Liver (tissue), 9 donors: Measurements from ENCODE around the gene LGALS9. TPM values are rescaled to one million over a fixed set of nuclear protein-coding genes. Genes with fewer than 3 reads are reported as not detected.
"Not testable (repeated sequence)": the region's sequence is repeated elsewhere in the genome, so short reads cannot be mapped to it uniquely, and the experiment has no call there.

Source experiments
- DNase-seq: peaks from one replicate; pipeline ENCODE4 v3.0.0-alpha.2; 2017; ENCODE audit warnings: low spot score
- H3K27ac ChIP-seq, 2 donors: one replicate each; pipeline ENCODE4 v1.7.0; 2013; ENCODE audit warnings: inconsistent platforms in 2 of 2, low read length in 2 of 2, control low read depth in 1 of 2, low read depth in 1 of 2, mild to moderate bottlenecking in 1 of 2
- H3K27me3 ChIP-seq, 4 donors: one replicate each; pipeline versions ENCODE4 v1.6.1 to v1.7.0; 2013; ENCODE audit warnings: low read length in 3 of 4, inconsistent platforms in 1 of 4, mild to moderate bottlenecking in 1 of 4, moderate library complexity in 1 of 4; ENCODE audit not compliant: control insufficient read depth in 4 of 4, insufficient read depth in 4 of 4
- H3K36me3 ChIP-seq, 4 donors: one replicate each; pipeline versions ENCODE4 v1.6.1 to v1.7.0; 2013; ENCODE audit warnings: low read length in 3 of 4, mild to moderate bottlenecking in 3 of 4, low read depth in 1 of 4, moderate library complexity in 1 of 4; ENCODE audit not compliant: control insufficient read depth in 4 of 4, insufficient read depth in 3 of 4
- H3K4me1 ChIP-seq, 4 donors: one replicate each; pipeline versions ENCODE4 v1.6.1 to v1.7.0; 2013; ENCODE audit warnings: low read length in 3 of 4, mild to moderate bottlenecking in 3 of 4, moderate library complexity in 1 of 4; ENCODE audit not compliant: control insufficient read depth in 4 of 4, insufficient read depth in 4 of 4
- H3K4me3 ChIP-seq, 3 donors: one replicate each; pipeline versions ENCODE4 v1.6.1 to v1.7.0; 2013; ENCODE audit warnings: low read length in 3 of 3, control low read depth in 1 of 3, low read depth in 1 of 3, mild to moderate bottlenecking in 1 of 3
- H3K9ac ChIP-seq, 2 donors: one replicate each; pipeline ENCODE4 v1.7.0; 2013; ENCODE audit warnings: low read length in 2 of 2, mild to moderate bottlenecking in 2 of 2, moderate library complexity in 2 of 2, control low read depth in 1 of 2, low read depth in 1 of 2
- H3K9me3 ChIP-seq, 4 donors: one replicate each; pipeline versions ENCODE4 v1.6.1 to v1.7.0; 2013; ENCODE audit warnings: low read length in 3 of 4; ENCODE audit not compliant: control insufficient read depth in 4 of 4
- ATF3 ChIP-seq: IDR thresholded peaks from 2 replicates; pipeline ENCODE4 v1.6.1; 2016; ENCODE audit warnings: antibody characterized with exemption
- FOXA1 ChIP-seq: IDR thresholded peaks from 2 replicates; pipeline ENCODE4 v1.6.1; 2016; ENCODE audit warnings: antibody characterized with exemption
- GABPA ChIP-seq, 2 donors: IDR thresholded peaks in 1 of 2; conservative IDR thresholded peaks in 1 of 2; 2 replicates each; pipeline ENCODE4 v1.6.1; 2016; ENCODE audit warnings: antibody characterized with exemption in 2 of 2, mild to moderate bottlenecking in 1 of 2, moderate library complexity in 1 of 2
- JUND ChIP-seq, 2 donors: IDR thresholded peaks; 2 replicates each; pipeline ENCODE4 v1.6.1; 2016; ENCODE audit warnings: antibody characterized with exemption in 2 of 2
- NR2F2 ChIP-seq: IDR thresholded peaks from 2 replicates; pipeline ENCODE4 v1.6.1; 2016; ENCODE audit warnings: antibody characterized with exemption
- REST ChIP-seq: IDR thresholded peaks from 2 replicates; pipeline ENCODE4 v1.6.1; 2016; ENCODE audit warnings: antibody characterized with exemption, mild to moderate bottlenecking
- RXRA ChIP-seq, 2 donors: IDR thresholded peaks; 2 replicates each; pipeline ENCODE4 v1.6.1; 2017 to 2018; ENCODE audit warnings: antibody characterized with exemption in 2 of 2, mild to moderate bottlenecking in 1 of 2
- SP1 ChIP-seq: IDR thresholded peaks from 2 replicates; pipeline ENCODE4 v1.6.1; 2018; ENCODE audit warnings: antibody characterized with exemption, mild to moderate bottlenecking
- TAF1 ChIP-seq: conservative IDR thresholded peaks from 2 replicates; pipeline ENCODE4 v1.6.1; 2016; ENCODE audit warnings: antibody characterized with exemption, mild to moderate bottlenecking
- YY1 ChIP-seq: IDR thresholded peaks from 2 replicates; pipeline ENCODE4 v1.6.1; 2016; ENCODE audit warnings: antibody characterized with exemption, mild to moderate bottlenecking
- WGBS: extraction: QIAGEN DNeasy Blood & Tissue Kit; methylation state at CpG from one replicate; pipeline ENCODE4 v1.1.7; 2013; 5-methylcytosine and 5-hydroxymethylcytosine counted together
- polyA plus RNA-seq, 2 donors: library from polyadenylated mRNA; stranded (reverse) in 1 of 2; unstranded in 1 of 2; fragments of 200-250 nt in 1 of 2; fragments of >200 nt in 1 of 2; fragmentation: Nextera tagmentation in 1 of 2; extraction: Ambion mirVana in 1 of 2; gene quantifications; one replicate each; pipeline versions ENCODE4 v1.2.1 to v1.2.3, GENCODE V29; 2013 to 2015
- total RNA-seq, 2 donors: library from RNA; depleted of rRNA; stranded (reverse); fragments of >200 nt; gene quantifications; one replicate each; pipeline ENCODE4 v1.2.3, GENCODE V29; 2014
- donor health status: healthy.
- donor health status: healthy.
- donor health status: healthy.
- donor health status: healthy.
- donor health status: healthy.

Gene LGALS9
- total and polyA plus RNA-seq, 4 donors = 6.1 to 24.7 (median 13.5) TPM

DNA sequence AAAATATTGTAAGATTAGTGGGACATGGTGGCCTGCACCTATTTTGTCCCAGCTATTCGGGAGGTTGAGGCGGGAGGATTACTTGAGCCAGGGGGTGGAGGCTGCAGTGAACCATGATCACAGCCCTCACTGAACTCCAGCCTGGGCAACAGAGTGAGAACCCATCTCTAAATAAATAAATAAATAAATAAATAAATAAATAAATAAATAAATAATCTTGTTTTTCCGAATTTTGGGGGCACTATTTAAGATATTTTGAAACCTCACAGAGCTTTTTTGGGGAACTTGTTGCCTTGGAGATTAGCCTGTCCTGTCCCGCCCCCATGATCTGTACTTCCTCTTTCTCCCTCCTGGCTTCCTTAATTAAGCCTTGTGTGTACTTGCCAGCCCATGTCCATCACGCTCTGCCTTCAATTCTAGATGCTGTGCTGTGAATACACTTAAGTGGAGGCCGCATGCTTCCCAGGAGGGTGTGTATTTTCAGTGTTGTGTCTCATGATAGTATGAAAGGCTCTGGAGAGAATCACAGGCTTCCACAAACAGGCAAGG, 4.4 kb downstream of the LGALS9 start:
- H3K36me3 ChIP-seq = no peaks in the 10 kb centered on the region
- no peak overlapping the region for H3K4me3 ChIP-seq
- no peaks in the 10 kb centered on the region for H3K9me3 ChIP-seq
- no peak overlapping the region for H3K9ac ChIP-seq
- 76% methylated on average over 6 of the region's 6 CpGs for WGBS
- TF ChIP-seq RXRA (IDR thresholded peaks at IDR 0.05) = no peak
- no peak for TF ChIP-seq FOXA1
- no peak for TF ChIP-seq JUND (IDR thresholded peaks at IDR 0.05)
- no peak for TF ChIP-seq GABPA (IDR thresholded peaks at IDR 0.05 in 1 of 2, conservative IDR thresholded peaks at IDR 0.05 in 1 of 2)
- TF ChIP-seq SP1 = no peak
- TF ChIP-seq NR2F2 = no peak
- no peak for TF ChIP-seq YY1
- no peak for TF ChIP-seq REST
- TF ChIP-seq TAF1 = no peak
- no peak for TF ChIP-seq ATF3
- peaks cover 0 to 7% (median 0%) of the 10 kb centered on the region in 4 donors for H3K4me1 ChIP-seq
- no peaks in the 10 kb centered on the region for H3K27me3 ChIP-seq
- no peak overlapping the region for H3K27ac ChIP-seq
- DNase-seq = no peak

GRCh38 chr17:27636005-27636520, 5.1 kb downstream of the LGALS9 start:
- 69% methylated on average over 3 of the region's 3 CpGs for WGBS
- H3K4me3 ChIP-seq, H3K27ac ChIP-seq, H3K27me3 ChIP-seq, DNase-seq, H3K4me1 ChIP-seq, H3K9ac ChIP-seq, H3K36me3 ChIP-seq, H3K9me3 ChIP-seq: not testable (repeated sequence)

DNA sequence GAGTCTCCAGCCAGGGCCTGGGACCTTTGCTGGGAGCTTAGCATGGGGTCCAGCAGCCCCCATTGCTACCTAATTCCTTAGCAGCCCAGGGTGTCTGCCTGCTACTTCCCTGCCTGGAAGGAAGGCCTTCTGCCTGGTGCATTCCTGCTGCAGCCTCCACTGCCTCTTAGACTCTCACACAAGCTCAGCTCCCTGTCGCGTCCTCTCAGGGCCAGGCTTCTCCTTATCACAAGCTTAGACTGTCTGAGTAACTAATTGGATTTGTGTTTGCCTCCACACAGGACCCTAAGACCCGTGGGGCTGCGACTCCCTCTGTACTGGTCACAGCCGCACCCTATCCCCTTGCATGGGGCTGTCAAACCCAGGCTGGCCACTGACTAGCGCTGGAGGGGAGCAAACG, 6.8 kb downstream of the LGALS9 start:
- not testable (repeated sequence) for H3K27me3 ChIP-seq, H3K9ac ChIP-seq, H3K9me3 ChIP-seq, H3K4me3 ChIP-seq, H3K36me3 ChIP-seq, H3K27ac ChIP-seq, DNase-seq, H3K4me1 ChIP-seq
- WGBS = 94% methylated on average over 7 of the region's 7 CpGs

GRCh38 chr17:27638415-27638914, 7.5 kb downstream of the LGALS9 start:
- not testable (repeated sequence) for H3K27ac ChIP-seq, H3K9ac ChIP-seq, H3K4me1 ChIP-seq, H3K27me3 ChIP-seq, H3K4me3 ChIP-seq, DNase-seq, H3K9me3 ChIP-seq, H3K36me3 ChIP-seq
- 83% methylated on average over 1 of the region's 5 CpGs for WGBS
